Cardiac muscle cell (in vitro differentiated cells and primary cell): ENCODE data around the gene ACACB. TPM values are rescaled to one million over a fixed set of nuclear protein-coding genes. Genes with fewer than 3 reads are reported as not detected.

Experiments used
- DNase-seq, 2 donors: peaks; one replicate each; pipeline versions ENCODE4 v3.0.0 to v3.0.0-alpha.2; 2010 to 2017; ENCODE audit warnings: low read depth in 1 of 2, low spot score in 1 of 2
- H3K27ac ChIP-seq: fragments of 200-600 bp; sonication (generic); 2 replicates; pipeline ENCODE4 v1.5.1; 2016
- H3K27me3 ChIP-seq: fragments of 200-600 bp; sonication (generic); 2 replicates; pipeline ENCODE4 v1.6.0; 2016; ENCODE audit warnings: control low read depth
- H3K36me3 ChIP-seq: fragments of 200-600 bp; sonication (generic); 2 replicates; pipeline ENCODE4 v1.5.1; 2016; ENCODE audit warnings: control low read depth
- H3K4me1 ChIP-seq: fragments of 200-600 bp; sonication (generic); 2 replicates; pipeline ENCODE4 v1.8.1; 2017; ENCODE audit warnings: low read depth, mild to moderate bottlenecking, mixed run types
- H3K4me3 ChIP-seq: fragments of 200-600 bp; sonication (generic); 2 replicates; pipeline ENCODE4 v1.5.1; 2016; ENCODE audit warnings: mild to moderate bottlenecking
- H3K9me3 ChIP-seq: fragments of 200-600 bp; sonication (generic); 2 replicates; pipeline ENCODE4 v1.5.1; 2017; ENCODE audit warnings: low read depth, mild to moderate bottlenecking, control low read depth
- CTCF ChIP-seq: IDR thresholded peaks from 2 replicates; pipeline ENCODE4 v1.5.1; 2012; ENCODE audit warnings: low read depth, mild to moderate bottlenecking, low read length
- polyA plus RNA-seq: library from polyadenylated mRNA; unstranded; fragments of >200 nt; fragmentation: Nextera tagmentation; extraction: Ambion mirVana; gene quantifications from 2 replicates; pipeline ENCODE4 v1.2.1, GENCODE V29; 2016
- total RNA-seq: library from RNA; depleted of rRNA; stranded (reverse); fragments of >200 nt; gene quantifications from 2 replicates; pipeline ENCODE4 v1.2.3, GENCODE V29; 2016

Gene ACACB
- total and polyA plus RNA-seq, 2 experiments from 2014 or later, result 28.9 to 78.0 TPM

GRCh38 chr12:109202770-109203169 is 86.4 kb downstream of the ACACB start:
- Histone ChIP-seq H3K27ac (no peak overlapping the region), H3K36me3 (peaks cover 56% of the 10 kb centered on the region), H3K4me1 (no peaks in the 10 kb centered on the region), H3K27me3 (no peaks in the 10 kb centered on the region), H3K9me3 (no peaks in the 10 kb centered on the region), H3K4me3 (no peak overlapping the region)
- no peak for TF ChIP-seq CTCF
- DNase-seq, result no peak

- no peaks in the 10 kb centered on the region for H3K9me3 ChIP-seq
- TF ChIP-seq CTCF, result no peak
Observed at GRCh38 chr12:109203480-109203879, 87.1 kb downstream of the ACACB start.

GRCh38 chr12:109209082-109209481 is 92.7 kb downstream of the ACACB start:
- Histone ChIP-seq H3K27ac (no peak overlapping the region), H3K36me3 (peaks cover 36% of the 10 kb centered on the region), H3K4me1 (no peaks in the 10 kb centered on the region), H3K27me3 (no peaks in the 10 kb centered on the region), H3K9me3 (no peaks in the 10 kb centered on the region), H3K4me3 (no peak overlapping the region)
- DNase-seq, result no peak
- no peak for TF ChIP-seq CTCF

More at GRCh38 chr12:109203480-109203879, 87.1 kb downstream of the ACACB start:
- H3K27ac ChIP-seq, result no peak overlapping the region
- no peak overlapping the region for H3K4me3 ChIP-seq
- no peaks in the 10 kb centered on the region for H3K27me3 ChIP-seq
- DNase-seq, result no peak
- peaks cover 60% of the 10 kb centered on the region for H3K36me3 ChIP-seq
- H3K4me1 ChIP-seq, result no peaks in the 10 kb centered on the region

GRCh38 chr12:109212460-109213115 is 96.2 kb downstream of the ACACB start:
- Histone ChIP-seq H3K4me3 (no peak overlapping the region), H3K4me1 (no peaks in the 10 kb centered on the region), H3K27me3 (no peaks in the 10 kb centered on the region), H3K9me3 (no peaks in the 10 kb centered on the region), H3K27ac (no peak overlapping the region), H3K36me3 (peaks cover 43% of the 10 kb centered on the region)
- no peak for DNase-seq
- TF ChIP-seq CTCF, result no peak

DNA sequence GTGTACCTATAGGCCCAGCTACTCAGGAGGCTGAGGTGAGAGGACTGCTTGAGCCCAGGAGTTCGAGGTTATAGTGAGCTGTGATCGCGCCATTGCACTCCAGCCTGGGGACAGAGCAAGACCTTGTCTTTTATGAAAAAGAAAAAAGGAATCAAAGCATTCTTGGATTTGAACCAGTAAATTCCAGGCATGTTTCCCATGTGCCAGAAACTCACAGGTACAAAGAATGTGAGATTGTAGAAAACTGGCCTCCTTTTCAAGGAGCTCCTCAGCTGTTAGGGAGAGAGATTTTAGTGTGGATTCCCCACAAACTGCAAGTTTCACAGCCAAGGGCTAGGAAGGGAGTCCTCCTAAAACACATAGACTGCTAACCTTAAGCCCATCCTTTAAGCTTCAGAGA is 97.7 kb downstream of the ACACB start:
- Histone ChIP-seq H3K27me3 (no peaks in the 10 kb centered on the region), H3K4me3 (no peak overlapping the region), H3K4me1 (no peaks in the 10 kb centered on the region), H3K36me3 (peaks cover 50% of the 10 kb centered on the region), H3K27ac (no peak overlapping the region), H3K9me3 (no peaks in the 10 kb centered on the region)
- no peak for TF ChIP-seq CTCF
- no peak for DNase-seq

DNA sequence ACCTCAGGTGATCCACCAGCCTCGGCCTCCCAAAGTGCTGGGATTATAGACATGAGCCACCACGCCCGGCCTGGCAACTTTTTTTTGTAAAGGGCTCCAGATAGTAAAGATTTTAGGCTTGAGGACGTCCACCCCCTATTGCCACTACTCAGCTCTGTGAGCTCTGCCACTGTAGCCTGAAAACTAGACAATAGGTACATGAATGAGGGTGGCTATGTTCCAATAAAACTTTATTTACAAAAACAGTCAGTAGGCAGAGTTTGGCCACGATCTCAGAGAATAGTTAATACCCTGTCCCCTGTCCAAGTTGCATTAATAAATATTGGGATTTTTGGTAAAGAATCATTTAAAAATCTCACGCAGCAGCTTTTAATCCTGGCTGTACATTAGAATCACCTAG is 102.6 kb downstream of the ACACB start:
- Histone ChIP-seq H3K4me1 (no peaks in the 10 kb centered on the region), H3K9me3 (no peaks in the 10 kb centered on the region), H3K36me3 (peaks cover 55% of the 10 kb centered on the region), H3K27ac (no peak overlapping the region), H3K4me3 (no peak overlapping the region), H3K27me3 (no peaks in the 10 kb centered on the region)
- no peak for TF ChIP-seq CTCF
- no peak for DNase-seq
